ENCODE results near the gene ATXN2. TPM values are rescaled to one million over a fixed set of nuclear protein-coding genes. Genes with fewer than 3 reads are reported as not detected.
A peak's percentile ranks its signal among the peaks of the same experiment; 100 is the strongest.
"Not testable (repeated sequence)": the region's sequence is repeated elsewhere in the genome, so short reads cannot be mapped to it uniquely, and the experiment has no call there.

Gene ATXN2
- total RNA-seq, 2 experiments from 2014 or later = 32.2 to 35.6 TPM

- H3K9me3 Mint-ChIP-seq = no peaks in the 10 kb centered on the region
- no peak overlapping the region for H3K27ac Mint-ChIP-seq
- ATAC-seq (no peak), DNase-seq (no peak)
- intact Hi-C loops (cut with micrococcal nuclease) = no loop called here
- peaks cover 1% of the 10 kb centered on the region for H3K27me3 Mint-ChIP-seq
- no peak overlapping the region for H3K4me3 Mint-ChIP-seq
- CTCF ChIA-PET = no interaction called here
- TF ChIP-seq CTCF (IDR thresholded peaks at IDR 0.05) = no peak
- H3K36me3 Mint-ChIP-seq (ENCODE audit: low read depth) = no peaks in the 10 kb centered on the region
- no peaks in the 10 kb centered on the region for H3K4me1 Mint-ChIP-seq (ENCODE audit: low read depth)
- POLR2A ChIA-PET = no interaction called here
Observed at GRCh38 chr12:111626230-111626629, 27.1 kb upstream of the ATXN2 start.

DNA sequence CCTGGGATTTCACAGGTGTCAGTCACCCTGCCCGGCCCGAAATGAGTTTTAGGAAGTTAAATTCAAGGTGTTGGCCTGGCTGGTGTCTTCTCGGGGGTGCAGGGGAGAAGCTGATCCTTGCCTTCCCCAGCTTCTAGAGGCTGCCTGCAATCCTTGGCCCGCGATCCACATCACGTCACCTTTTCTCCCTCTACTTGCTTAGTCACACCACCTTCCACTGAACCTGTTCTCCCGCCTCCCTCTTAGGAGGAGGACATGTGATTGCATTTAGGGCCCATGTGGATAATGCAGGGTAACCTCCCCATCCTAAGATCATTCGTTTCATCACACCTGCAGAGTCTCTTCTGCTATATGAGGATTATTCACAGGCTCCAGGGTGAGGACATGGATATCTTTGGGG lies 25.4 kb upstream of the ATXN2 start:
- ATAC-seq = no peak
- H3K4me1 Mint-ChIP-seq (ENCODE audit: low read depth) = no peaks in the 10 kb centered on the region
- H3K9me3 Mint-ChIP-seq = no peaks in the 10 kb centered on the region
- ChIA-PET CTCF (no interaction called here), POLR2A (no interaction called here)
- H3K27me3 Mint-ChIP-seq = peaks cover 1% of the 10 kb centered on the region
- H3K4me3 Mint-ChIP-seq = no peak overlapping the region
- no peak for TF ChIP-seq CTCF (IDR thresholded peaks at IDR 0.05)
- H3K36me3 Mint-ChIP-seq (ENCODE audit: low read depth) = no peaks in the 10 kb centered on the region
- intact Hi-C loops (cut with micrococcal nuclease) = no loop called here
- H3K27ac Mint-ChIP-seq = no peak overlapping the region
- no peak for DNase-seq

- intact Hi-C loops (cut with micrococcal nuclease); POLR2A ChIA-PET; H3K27ac Mint-ChIP-seq; H3K4me3 Mint-ChIP-seq; CTCF ChIA-PET; H3K36me3 Mint-ChIP-seq (ENCODE audit: low read depth); H3K9me3 Mint-ChIP-seq; DNase-seq; H3K4me1 Mint-ChIP-seq (ENCODE audit: low read depth); ATAC-seq; H3K27me3 Mint-ChIP-seq: not testable (repeated sequence)
Observed at GRCh38 chr12:111617841-111618240, 18.7 kb upstream of the ATXN2 start.

DNA sequence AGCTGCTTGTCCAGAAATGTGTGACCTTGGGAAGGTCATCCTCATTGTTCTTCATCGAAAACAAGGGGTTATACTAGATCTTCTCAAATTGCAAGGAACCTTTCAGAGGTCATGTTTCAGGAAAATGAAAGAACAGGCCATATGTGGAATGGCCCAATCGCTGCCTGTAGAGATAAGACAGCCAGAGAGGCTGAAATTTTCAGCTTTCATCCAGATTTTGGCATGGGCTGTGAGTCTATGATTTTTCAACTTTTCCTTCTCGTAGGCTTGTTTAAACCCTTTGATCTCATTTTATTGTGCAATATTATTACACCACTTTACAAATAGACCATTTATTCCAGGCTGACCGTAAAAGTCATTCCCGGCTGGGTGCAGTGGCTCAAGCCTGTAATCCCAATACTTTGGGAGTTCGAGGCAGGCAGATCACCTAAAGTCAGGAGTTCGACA lies 17.1 kb upstream of the ATXN2 start:
- H3K27ac Mint-ChIP-seq = no peak overlapping the region
- no peaks in the 10 kb centered on the region for H3K27me3 Mint-ChIP-seq
- intact Hi-C loops (cut with micrococcal nuclease) = no loop called here
- H3K4me1 Mint-ChIP-seq (ENCODE audit: low read depth) = no peaks in the 10 kb centered on the region
- POLR2A ChIA-PET = interaction anchor here (0.6 kb wide), 1 partner anchor 894 kb away, joined by 4 read pairs; no protein-coding TSS in a partner anchor
- no peak overlapping the region for H3K4me3 Mint-ChIP-seq
- H3K36me3 Mint-ChIP-seq (ENCODE audit: low read depth) = no peaks in the 10 kb centered on the region
- DNase-seq (no peak), ATAC-seq (no peak)
- TF ChIP-seq CTCF (IDR thresholded peaks at IDR 0.05) = no peak
- no peaks in the 10 kb centered on the region for H3K9me3 Mint-ChIP-seq
- CTCF ChIA-PET = no interaction called here

DNA sequence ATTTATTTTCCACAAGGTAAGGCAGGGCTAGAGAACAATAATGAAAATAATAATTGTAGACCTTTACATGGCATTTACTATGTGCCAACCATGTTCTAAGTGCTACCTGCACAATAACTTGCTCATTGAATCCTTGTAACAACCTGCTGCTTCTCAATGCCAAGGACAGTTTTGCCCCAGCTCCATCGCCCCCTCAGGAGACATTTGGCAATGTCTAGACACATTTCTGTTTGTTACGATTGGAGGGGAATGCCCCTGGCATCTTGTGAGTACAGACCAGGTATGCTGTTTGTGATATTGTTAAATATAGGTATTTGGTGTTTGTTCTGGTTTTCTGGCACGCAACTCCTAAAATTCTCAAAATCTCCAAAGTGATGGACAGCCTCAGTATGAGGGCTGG lies 8.1 kb upstream of the ATXN2 start:
- Mint-ChIP-seq H3K27ac (no peak overlapping the region), H3K9me3 (no peaks in the 10 kb centered on the region), H3K4me1 (ENCODE audit: low read depth) (no peaks in the 10 kb centered on the region), H3K4me3 (no peak overlapping the region), H3K36me3 (ENCODE audit: low read depth) (no peaks in the 10 kb centered on the region), H3K27me3 (no peaks in the 10 kb centered on the region)
- DNase-seq = peak; percentile 14
- no peak for TF ChIP-seq CTCF (IDR thresholded peaks at IDR 0.05)
- POLR2A ChIA-PET = interaction anchor here (0.7 kb wide), 1 partner anchor 161 kb away, joined by 3 read pairs; no protein-coding TSS in a partner anchor
- ATAC-seq = peak; percentile 39
- intact Hi-C loops (cut with micrococcal nuclease) = no loop called here
- CTCF ChIA-PET = no interaction called here

- Mint-ChIP-seq H3K36me3 (ENCODE audit: low read depth) (no peaks in the 10 kb centered on the region), H3K4me1 (ENCODE audit: low read depth) (no peaks in the 10 kb centered on the region), H3K27me3 (no peaks in the 10 kb centered on the region), H3K9me3 (no peaks in the 10 kb centered on the region), H3K4me3 (no peak overlapping the region), H3K27ac (no peak overlapping the region)
- ChIA-PET CTCF (interaction anchor here (0.7 kb wide), 1 partner anchor 206 kb away, joined by 3 read pairs; no protein-coding TSS in a partner anchor), POLR2A (no interaction called here)
- DNase-seq (no peak), ATAC-seq (no peak)
- no peak for TF ChIP-seq CTCF (IDR thresholded peaks at IDR 0.05)
- intact Hi-C loops (cut with micrococcal nuclease) = no loop called here
Observed at GRCh38 chr12:111606767-111607230, 7.7 kb upstream of the ATXN2 start.

All from activated CD8-positive, alpha-beta T cell treated with anti-CD3 and anti-CD28 coated beads for 36 hours (primary cell).